Embryonic facial prominence (tissue), 1 donor: ENCODE results near the gene FAM181A.

Experiments
- DNase-seq: peaks from one replicate; pipeline ENCODE4 v3.0.0-alpha.2; 2016; ENCODE audit errors: extremely low spot score

The FAM181A gene

GRCh38 chr14:93962701-93963601 lies 35.8 kb downstream of the FAM181A start:
- DNase-seq = no peak

GRCh38 chr14:93963692-93964091 lies 36.5 kb downstream of the FAM181A start:
- no peak for DNase-seq

GRCh38 chr14:93964281-93964680 lies 37.1 kb downstream of the FAM181A start:
- DNase-seq = no peak

- no peak for DNase-seq
Measured at GRCh38 chr14:93964820-93965286, 37.7 kb downstream of the FAM181A start.

GRCh38 chr14:93965287-93965821 lies 38.2 kb downstream of the FAM181A start:
- DNase-seq = no peak

- DNase-seq = no peak
Measured at GRCh38 chr14:93965946-93966474, 38.9 kb downstream of the FAM181A start.

GRCh38 chr14:93967637-93968250 lies 40.6 kb downstream of the FAM181A start:
- DNase-seq = no peak

GRCh38 chr14:93969082-93969828 lies 42.1 kb downstream of the FAM181A start:
- DNase-seq = no peak

- DNase-seq = no peak
Measured at GRCh38 chr14:93970585-93970964, 43.4 kb downstream of the FAM181A start.

- DNase-seq = no peak
Measured at GRCh38 chr14:93970965-93971634, 44.0 kb downstream of the FAM181A start.

GRCh38 chr14:93971635-93972027 lies 44.5 kb downstream of the FAM181A start:
- no peak for DNase-seq

- no peak for DNase-seq
Measured at GRCh38 chr14:93972618-93973205, 45.6 kb downstream of the FAM181A start.

- no peak for DNase-seq
Measured at GRCh38 chr14:93973607-93974006, 46.5 kb downstream of the FAM181A start.

GRCh38 chr14:93974299-93974698 lies 47.2 kb downstream of the FAM181A start:
- no peak for DNase-seq

GRCh38 chr14:93974833-93975232 lies 47.7 kb downstream of the FAM181A start:
- no peak for DNase-seq

- no peak for DNase-seq
Measured at GRCh38 chr14:93975791-93976476, 48.8 kb downstream of the FAM181A start.

GRCh38 chr14:93976477-93977057 lies 49.4 kb downstream of the FAM181A start, which contains the start of gene ASB2:
TSS of gene ASB2 (minus strand) at chr14:93976570. CDS start at chr14:93964539, 12,031 bp downstream.
- DNase-seq = no peak

GRCh38 chr14:93977171-93977570 lies 50.0 kb downstream of the FAM181A start:
- DNase-seq = no peak

- no peak for DNase-seq
Measured at GRCh38 chr14:93977790-93978581, 50.8 kb downstream of the FAM181A start.
